GM18526 (cell line): ENCODE data around the gene SFT2D1.

ENCODE experiments used
- POLR2A ChIP-seq: IDR thresholded peaks from 3 replicates; pipeline ENCODE4 v1.6.1; 2011; ENCODE audit not compliant: insufficient read length; ENCODE audit errors: extremely low read depth

Gene SFT2D1

GRCh38 chr6:166278579-166279392 is 63.6 kb downstream of the SFT2D1 start:
- no peak for TF ChIP-seq POLR2A

- TF ChIP-seq POLR2A, result no peak
Observed at GRCh38 chr6:166277892-166278578, 64.3 kb downstream of the SFT2D1 start.

GRCh38 chr6:166277018-166277417 is 65.3 kb downstream of the SFT2D1 start:
- no peak for TF ChIP-seq POLR2A

DNA sequence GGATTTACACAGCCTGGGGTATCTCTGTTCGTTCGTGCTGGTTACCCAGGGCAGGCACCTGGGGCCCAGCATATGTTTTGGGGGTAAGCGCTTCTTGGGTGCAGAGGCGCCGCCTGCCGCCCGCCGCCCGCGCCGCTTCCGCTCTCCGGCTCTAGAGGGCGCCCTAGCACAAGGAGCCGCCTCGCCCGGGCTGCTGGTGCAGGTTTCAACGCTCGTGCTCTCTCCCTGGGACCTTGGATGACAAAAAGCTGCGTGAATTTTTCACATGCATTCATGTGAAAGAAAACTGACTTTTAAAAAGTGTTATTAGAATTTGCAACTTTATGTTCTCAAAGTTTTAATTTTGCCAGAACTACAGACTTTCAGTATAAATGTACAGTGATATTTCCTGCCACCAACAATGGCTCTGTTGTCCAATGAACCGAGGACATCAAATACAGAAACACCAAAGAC is 66.6 kb downstream of the SFT2D1 start:
- TF ChIP-seq POLR2A, result no peak

- no peak for TF ChIP-seq POLR2A
Observed at GRCh38 chr6:166274739-166275370, 67.5 kb downstream of the SFT2D1 start.

GRCh38 chr6:166274163-166274562 is 68.2 kb downstream of the SFT2D1 start:
- no peak for TF ChIP-seq POLR2A

- no peak for TF ChIP-seq POLR2A
Observed at GRCh38 chr6:166271376-166271765, 71.0 kb downstream of the SFT2D1 start.

DNA sequence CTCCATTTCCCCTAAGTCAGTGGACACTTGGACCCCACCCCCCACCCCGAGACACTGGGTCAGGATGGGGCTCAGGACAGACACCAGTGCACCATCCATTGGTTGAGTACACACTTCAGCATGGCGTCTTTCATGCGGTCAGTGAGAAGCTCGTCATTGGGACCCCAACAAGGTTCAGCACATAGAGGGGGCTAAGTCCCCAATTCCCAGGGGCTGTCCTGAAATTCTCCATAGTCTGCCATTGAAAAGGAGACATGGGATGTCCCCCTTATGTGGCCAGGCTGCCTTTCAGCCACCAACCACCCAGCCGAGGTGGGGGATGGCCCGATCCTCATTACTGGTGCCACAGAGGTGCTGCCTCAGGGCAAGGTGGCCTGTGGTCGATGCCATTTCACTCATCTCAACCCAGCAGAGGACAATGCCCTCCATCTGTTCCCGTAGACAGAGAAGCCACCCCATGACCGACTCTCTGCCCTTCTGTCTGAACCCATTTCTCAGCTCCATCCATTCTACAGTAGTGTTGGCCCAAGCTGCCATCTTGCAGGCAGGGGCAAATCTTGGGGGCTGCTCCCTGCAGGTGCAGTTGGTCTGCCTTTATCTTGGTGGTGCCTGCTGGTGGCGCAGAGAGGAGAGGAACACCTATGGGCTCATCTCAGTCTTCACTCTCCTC is 71.5 kb downstream of the SFT2D1 start:
- TF ChIP-seq POLR2A, result no peak
